AG09319 (cell line): ENCODE results near the gene CCT5.
"Not testable (repeated sequence)": the region's sequence is repeated elsewhere in the genome, so short reads cannot be mapped to it uniquely, and the experiment has no call there.

Experiments used
- DNase-seq: peaks from one replicate; pipeline ENCODE4 v3.0.0-alpha.2; 2010; ENCODE audit warnings: low read depth; ENCODE audit errors: extremely low read depth
- CTCF ChIP-seq: IDR thresholded peaks from 2 replicates; pipeline ENCODE4 v1.5.1; 2011; ENCODE audit warnings: low read depth, mild to moderate bottlenecking, inconsistent platforms, low read length, moderate library complexity

Gene CCT5

DNA sequence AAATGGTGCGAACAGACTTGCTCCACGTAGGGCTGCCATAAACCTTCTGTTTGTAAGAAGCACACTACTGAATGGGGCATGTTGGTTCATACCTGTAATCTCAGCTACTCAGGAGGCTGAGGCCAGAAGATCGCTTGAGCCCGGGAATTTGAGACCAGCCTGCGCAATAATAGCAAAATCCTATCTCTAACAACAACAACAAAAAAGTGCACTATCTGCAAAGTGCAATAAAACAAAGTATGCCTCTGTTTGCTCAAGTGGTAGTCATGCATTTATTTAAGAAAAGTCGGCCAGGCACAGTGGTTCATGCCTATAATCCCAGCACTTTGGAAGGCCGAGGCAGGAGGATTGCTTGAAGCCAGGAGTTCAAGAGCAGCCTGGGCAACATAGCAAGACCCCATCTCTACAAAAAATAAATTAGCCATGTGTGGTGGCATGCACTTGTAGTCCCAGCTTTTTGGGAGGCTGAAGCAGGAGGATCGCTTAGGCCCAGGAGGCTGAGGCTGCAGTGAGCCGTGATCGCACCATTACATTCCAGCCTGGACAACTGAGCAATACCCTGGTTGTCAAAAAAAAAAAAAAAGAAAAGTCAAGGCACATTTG lies 5.6 kb upstream of the CCT5 start:
- no peak for TF ChIP-seq CTCF
- DNase-seq, result no peak

GRCh38 chr5:10246761-10247160 lies 3.3 kb upstream of the CCT5 start:
- TF ChIP-seq CTCF, result no peak
- no peak for DNase-seq

DNA sequence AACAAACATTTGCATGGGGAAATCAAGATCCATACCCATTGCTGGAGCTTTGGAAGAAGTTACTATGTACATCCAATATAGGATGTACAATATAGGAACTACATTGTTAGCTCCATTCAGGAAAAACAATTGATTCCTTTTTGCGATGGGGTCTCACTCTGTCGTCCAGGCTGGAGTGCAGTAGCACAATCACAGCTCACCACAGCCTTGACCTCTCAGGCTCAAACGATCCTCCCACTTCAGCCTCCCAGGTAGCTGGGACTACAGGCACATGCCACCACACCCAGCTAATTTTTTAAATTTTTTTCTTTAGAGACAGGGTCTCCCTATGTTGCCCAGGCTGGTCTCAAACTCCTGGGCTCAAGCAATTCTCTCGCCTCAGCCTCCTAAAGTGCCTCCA lies 2.9 kb upstream of the CCT5 start:
- not testable (repeated sequence) for DNase-seq

- DNase-seq, result no peak
- no peak for TF ChIP-seq CTCF
These were observed 1.5 kb upstream of the CCT5 start for GRCh38 chr5:10248378-10249260.

- DNase-seq, result no peak
- no peak for TF ChIP-seq CTCF
These were observed 761 bp downstream of the CCT5 start for GRCh38 chr5:10250806-10251276.

- no peak for DNase-seq
These were observed 1.3 kb downstream of the CCT5 start for GRCh38 chr5:10251405-10251804.

DNA sequence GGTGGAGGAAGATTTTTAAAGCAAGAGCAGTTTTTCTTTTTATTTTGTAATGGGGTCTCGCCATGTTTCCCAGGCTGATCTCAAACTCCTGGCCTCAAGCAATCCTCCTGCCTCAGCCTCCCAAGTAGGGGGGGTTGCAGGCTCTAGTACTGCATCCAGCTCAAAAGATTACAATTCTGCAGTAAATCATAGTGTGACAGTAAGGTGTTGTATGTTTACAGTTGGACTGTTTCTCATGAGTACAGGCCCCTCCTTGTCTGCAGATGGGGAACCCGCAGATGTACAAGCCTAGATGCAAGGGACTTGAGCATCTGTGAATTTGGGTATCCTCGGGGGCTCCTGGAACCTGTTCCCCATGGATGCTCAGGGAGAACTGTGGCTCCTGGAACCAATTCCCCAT lies 3.3 kb downstream of the CCT5 start:
- no peak for TF ChIP-seq CTCF
- no peak for DNase-seq

More at GRCh38 chr5:10251405-10251804, 1.3 kb downstream of the CCT5 start:
- TF ChIP-seq CTCF, result no peak

GRCh38 chr5:10254686-10255085 lies 4.6 kb downstream of the CCT5 start:
- no peak for TF ChIP-seq CTCF
- no peak for DNase-seq
